HG03354 (cell line): Measurements from ENCODE around the gene PEG3.
"Not testable (repeated sequence)": the region's sequence is repeated elsewhere in the genome, so short reads cannot be mapped to it uniquely, and the experiment has no call there.

Source experiments
- ATAC-seq: cut with Tn5 transposase; IDR thresholded peaks from one replicate; pipeline ENCODE4 v1.9.1; 2021; ENCODE audit warnings: mild to moderate bottlenecking; ENCODE audit not compliant: unreplicated experiment, poor library complexity, severe bottlenecking

PEG3 gene

DNA sequence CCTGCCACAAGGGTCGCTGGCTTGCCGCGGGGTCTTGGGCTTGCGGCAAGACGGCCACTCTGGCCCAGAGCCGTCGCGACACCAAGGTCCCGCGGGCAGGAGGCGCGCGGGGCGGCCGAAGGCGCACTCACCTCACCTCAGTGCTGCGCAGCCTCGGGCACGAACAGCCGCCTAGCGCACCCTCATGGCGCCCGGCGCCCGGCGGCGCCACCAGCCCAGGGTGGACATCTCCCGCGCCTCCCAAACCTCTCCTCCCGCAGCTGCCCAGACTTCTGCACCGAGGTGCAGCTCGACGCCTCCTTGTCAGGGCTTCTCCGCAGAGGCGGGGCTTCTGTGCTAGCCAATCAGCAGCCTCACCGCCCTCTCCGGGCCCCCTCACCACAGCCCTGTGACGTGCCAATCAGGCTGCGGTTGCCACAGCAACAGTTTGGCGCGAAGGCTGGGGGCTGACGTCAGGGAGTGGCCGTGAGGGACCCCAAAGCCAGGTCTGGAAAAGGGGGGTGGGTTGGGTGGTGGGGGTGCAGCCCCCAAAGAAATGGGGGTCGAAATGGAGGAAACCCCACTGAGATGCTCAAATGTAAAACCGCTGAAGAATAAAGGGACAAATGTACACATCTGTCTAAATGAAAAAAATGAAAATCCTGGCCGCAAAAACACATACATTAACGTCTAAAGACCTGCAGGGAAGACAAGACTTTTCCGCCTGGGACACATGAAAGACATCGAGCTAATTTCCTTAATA, at the start of gene PEG3, which contains the start of gene ZIM2:
PEG3 (minus strand) TSS at position 276 of the 742 bp plus-strand sequence. CDS start 16,071 bp downstream, outside the sequence.
ZIM2 (minus strand) TSS at position 276 of the 742 bp plus-strand sequence. CDS start 16,449 bp downstream, outside the sequence.
- no peak for ATAC-seq

DNA sequence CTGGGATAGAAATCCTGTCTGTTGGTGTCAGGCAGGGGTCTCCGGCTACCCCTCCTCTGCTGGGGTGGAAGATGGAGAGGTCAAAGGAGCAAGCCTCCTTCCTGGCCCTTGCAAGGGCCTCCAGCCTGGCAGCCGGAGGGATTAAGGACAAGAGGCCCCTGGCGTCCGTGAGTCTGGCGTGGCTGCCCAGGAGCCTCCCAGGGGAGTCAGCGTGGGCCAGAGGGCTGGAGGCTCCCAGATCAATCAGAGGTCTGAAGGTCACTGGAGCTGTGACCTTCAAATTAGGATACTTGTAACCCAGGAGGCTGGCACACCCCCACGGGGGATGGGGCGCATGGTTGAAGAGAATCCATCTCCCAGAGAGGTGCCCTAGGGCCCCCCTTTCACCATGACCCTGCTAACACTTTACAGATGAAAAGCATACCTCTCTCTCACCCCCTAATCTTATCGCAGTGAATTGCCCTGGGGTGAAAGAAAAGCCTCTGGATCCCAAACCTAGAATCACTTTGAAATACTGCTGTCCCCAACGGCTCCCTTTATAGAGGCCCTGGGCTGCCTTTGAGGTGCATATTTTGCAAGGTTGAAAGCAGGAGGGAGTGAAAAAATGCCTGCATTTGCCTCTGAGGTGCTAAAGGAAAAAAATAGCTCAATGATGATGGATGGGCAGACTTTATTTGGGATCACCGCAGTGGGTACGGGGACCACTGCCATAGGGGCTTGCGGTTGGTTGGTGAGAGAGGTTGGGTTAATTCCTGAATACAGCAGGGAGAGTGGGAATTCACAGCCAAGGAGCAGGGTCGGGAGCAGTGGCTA, 44.9 kb upstream of the PEG3 start:
- no peak for ATAC-seq

DNA sequence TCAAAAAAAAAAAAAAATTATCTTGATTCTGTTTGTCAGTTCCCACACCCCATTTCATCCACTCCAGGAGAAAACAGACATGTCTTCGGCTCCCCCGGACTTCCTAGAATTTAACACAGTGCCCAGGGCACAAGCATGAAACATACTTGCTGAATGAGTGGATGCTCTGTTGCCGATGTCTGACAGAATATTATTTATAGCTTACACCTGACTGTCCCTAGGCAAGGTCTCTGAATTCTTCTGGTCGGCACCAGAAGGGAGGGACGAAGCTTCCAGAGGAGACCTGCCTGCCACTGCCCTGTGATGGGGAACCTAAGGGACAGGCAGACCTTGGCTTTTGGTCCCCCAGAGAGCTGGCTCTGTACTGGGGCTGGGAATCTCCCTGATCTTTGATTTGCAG, 43.9 kb upstream of the PEG3 start:
- no peak for ATAC-seq

DNA sequence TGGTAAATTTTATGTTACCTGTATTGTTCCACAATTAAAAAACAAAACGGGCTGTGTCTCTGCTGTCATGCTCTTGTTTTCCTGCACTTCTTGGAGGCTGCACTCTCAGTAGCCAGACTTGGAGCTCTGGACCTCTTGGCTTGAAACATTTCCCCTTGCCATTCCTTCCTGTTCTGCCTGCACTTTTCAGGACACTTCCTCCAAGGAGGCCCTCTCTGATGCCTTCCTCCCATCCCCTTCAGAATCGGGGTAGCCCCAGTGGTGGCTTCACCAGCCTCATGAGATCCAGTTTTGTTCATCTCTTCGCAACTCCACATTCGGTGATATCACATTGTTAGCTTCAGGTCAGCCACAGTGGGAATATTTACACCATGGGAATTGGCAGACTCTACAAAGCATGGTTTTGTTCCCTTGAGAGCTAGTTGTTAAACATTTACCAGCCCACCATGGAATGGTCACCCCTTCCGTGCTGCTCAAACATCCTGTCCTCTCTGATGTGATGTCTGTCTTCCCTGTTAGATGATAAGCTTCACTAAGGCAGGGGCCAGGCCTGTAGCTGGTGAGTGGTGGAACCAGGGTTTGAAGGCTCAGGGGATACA, 40.2 kb upstream of the PEG3 start:
- no peak for ATAC-seq

DNA sequence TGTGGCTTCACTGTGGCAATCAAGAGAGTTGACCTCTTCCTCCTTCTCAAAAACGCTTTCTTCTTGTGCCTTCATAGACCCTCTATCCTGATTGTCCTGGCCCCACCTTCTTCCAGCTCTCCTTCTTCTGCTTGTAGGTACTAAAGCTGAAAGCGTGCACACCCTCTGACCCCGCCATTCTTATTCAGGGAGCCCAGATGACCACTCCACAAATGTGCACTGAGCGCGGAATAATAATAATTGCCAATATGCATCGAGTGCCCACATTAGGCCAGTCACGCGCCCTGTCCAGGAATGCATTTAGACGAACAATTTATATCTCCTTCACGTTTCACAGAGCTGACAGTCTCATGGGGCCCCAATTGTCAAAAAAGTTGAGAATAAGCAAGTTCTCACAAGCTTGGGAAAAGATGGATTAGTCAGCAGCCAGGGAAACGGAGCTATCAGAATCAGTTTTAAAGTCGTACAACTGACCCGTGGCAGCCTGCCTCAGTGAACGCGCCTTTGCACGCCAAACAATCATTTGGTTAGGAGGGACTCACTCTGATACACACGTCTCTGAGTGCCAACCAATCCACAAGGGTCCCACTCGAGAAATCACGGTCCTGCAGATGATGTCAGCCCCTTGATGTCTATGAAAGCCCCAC, 36.7 kb upstream of the PEG3 start:
- no peak for ATAC-seq

DNA sequence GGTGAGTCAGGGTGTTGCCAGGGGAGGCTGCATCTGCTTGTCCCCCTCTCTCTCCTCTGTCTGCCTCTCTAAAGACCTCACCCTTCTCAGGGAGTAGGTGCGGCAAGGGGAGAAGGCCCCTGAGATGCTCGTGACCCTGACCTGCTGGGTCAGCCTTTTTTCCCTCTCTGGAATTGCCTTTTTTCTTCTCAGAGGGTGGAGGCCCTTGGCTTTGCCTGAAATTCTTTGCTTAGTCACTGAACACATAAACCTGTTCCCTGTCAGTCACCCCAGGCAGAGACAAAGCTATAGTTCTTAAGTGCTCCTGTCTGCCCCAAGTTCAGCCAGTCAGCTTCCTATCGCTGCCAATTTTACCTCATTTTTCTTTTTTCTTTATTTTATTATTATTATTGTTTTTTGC, 35.2 kb upstream of the PEG3 start:
- no peak for ATAC-seq

DNA sequence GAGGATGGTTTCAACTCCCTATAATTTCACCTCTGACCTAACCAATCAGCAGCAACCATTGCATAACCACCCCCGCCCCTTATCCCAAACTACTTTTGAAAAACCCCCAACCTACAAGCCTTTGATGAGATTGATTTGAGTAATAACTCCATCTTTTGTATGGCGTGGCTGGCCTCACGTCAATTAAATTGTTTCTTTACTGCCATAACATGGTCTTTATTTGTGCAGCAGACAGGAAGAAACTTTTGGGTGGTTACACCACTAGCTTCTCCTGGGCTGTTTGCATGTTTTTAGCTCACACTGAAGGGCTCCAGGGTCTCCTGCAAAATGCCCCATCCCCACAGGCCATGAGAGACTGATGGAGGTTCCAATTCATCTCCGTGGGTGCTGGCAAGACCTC, 34.0 kb upstream of the PEG3 start:
- no peak for ATAC-seq

DNA sequence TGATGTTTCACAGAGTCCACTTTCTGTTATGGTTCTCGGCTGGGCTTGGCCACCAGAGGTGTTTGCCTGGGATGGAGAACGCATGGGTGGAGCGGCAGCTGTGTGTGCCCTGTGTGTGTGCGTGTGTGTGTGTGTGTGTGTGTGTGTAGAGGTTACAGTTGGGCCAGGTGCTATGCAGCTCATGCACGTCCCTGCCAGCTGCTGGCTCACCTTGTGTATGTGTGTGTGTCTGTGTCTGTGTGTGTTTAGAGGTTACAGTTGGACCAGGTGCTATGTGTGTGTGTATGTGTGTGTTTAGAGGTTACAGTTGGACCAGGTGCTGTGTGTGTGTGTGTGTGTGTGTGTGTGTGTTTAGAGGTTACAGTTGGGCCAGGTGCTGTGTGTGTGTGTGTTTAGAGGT, 33.0 kb upstream of the PEG3 start:
- no peak for ATAC-seq

DNA sequence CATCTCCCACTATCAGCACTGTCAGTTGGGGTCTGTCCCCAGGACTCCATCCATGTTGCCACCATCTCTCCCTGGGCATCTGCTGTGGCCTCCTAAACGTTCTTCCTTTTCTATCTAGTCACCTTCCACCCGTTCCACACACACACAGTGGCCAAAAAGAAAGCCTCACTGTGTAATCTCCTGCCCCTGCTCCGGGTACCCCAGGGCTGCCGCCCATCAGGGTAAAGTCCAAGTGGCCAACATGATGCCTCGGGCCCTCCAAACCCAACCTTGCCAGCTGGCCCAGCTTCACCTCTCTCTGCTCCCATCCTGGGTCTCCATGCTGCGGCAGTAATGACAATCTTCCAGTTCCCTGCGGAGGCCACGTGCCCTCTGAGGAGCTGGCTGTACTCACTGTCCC, 29.4 kb upstream of the PEG3 start:
- no peak for ATAC-seq

DNA sequence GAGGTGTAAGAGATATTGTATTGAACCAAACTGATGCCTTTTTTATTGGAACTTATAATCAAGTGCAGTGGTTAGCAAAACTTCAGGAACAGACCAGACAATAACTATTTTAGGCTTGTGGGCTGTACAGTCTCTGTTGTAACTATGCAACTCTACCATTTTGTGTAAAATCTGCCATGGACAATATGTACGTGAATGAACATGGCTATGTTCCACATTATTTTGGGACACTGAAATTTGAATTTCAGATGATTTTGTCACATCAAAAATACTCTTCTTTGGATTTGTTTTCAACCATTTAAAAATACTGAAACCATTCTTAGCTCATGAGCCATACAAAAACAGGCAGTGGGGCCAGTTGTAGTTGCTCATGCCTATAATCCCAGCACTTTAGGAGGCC, 27.9 kb upstream of the PEG3 start:
- ATAC-seq = no peak

DNA sequence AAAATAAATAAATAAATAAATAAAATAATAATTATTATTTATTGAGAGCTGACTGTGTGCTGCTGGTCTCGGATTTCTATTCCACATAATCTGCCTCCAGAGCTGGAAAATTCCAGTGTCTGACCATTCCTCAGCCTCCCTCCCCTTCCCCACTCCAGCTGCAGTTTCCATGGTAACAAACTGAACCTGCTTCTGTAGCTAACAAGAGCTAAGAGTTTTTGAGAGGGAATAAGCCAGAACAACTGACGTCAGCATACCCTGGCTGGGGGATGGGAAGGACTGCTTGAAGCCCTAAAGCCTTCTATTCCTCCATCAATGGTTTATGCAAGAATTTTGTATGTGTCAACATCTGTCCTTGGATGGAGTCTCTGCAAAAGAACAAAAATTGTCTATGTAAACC, 26.0 kb upstream of the PEG3 start:
- ATAC-seq = no peak

DNA sequence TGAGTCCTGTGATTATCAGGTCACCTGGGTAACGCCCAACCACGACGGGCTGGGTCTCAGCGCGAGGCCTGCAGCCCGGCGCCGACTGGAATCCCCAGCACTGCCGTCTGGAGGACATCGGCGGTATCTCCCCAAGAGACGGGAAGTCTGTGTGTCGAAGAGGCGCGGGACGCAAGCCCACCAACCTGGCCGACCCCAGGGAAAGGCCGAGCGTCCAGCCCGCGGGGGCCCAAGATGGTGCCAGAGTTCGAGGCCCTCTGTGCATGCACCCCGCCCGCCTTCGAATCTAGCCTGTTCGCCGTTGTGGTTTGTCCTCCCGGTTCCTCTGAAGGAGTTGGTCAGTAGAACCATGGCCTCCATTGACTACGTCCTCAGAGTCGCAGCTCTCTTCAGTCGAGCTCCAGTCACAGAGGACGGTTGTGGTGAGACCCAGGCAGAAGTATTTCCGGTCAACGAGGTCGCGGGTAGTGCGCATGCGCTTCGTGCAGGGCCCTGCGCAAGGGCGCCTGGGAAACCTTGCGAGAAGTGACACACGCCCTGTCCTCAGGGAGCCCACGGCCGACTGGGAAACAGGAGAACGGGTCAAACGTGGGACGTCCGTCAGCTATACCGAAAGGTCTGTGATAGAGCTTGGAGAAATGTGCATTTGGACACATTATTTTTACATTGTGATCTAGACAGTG, 24.1 kb upstream of the PEG3 start:
- ATAC-seq = no peak

DNA sequence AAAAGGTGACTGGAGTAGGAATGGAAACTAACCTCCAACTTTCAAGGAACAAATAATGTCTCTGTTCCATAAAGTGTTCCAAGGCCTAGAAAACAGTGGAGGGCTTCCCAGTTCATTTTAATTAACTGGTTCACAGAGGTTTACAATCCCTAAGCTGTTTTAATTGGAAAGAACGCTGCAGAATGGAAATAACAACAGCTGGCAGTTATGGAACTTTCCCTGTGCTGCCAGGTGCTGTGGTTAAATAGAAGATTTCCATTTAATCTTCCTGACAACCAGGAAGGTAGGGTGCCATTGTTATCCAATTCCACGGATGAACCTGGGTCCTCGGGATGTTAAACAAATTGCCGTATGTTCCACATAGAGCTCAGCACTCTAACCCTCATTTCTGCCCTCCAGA, 22.2 kb upstream of the PEG3 start:
- no peak for ATAC-seq

DNA sequence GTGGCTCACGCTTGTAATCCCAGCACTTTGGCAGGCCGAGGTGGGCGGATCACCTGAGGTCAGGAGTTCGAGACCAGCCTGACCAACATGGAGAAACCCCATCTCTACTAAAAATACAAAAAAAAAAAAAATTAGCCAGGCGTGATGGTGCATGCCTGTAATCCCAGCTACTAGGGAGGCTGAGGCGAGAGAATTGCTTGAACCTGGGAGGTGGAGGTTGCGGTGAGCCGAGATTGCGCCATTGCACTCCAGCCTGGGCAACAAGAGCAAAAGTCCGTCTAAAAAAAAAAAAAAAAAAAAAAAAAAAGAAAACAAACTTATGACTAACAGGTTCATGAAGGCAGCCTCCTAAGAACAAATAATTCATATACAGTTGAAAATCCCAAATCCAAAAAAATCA, 19.9 kb upstream of the PEG3 start:
- ATAC-seq = not testable (repeated sequence)

DNA sequence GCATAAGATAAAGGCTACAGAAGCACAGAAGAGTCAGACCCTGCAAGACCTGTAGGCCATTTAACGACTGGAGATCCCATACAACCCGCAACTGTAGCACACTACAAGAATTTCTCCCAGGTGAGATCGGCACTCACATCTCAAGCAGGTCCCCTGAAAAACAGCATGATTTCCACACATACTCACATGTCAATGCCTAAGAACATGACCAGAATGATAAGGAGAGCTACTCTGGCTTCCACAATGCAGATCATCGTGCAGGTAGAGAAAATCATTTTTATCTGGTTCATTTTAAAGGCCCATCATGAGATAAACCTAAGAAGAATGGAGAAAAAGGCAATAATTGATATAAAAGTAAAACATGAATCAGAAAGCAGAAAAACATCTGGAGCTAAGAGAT, 17.5 kb upstream of the PEG3 start:
- no peak for ATAC-seq

DNA sequence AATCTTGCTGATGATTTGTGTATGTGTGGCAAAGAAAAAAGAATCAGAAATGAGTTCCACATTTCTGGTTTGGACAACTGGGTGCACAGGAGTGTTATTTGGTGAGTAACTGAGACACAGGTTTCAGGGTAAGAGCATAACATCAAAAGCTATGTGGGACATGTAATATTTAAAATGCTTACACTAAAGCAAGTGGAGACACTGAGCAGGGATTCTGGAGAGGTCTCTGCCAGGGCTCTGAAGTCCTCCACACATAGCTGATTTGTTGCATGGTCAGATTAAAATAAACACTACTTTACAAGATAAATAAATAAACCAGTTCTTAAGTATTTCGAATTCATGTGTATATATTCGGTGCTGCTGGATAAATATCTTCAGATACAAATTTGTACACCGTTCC, 16.3 kb upstream of the PEG3 start:
- no peak for ATAC-seq

DNA sequence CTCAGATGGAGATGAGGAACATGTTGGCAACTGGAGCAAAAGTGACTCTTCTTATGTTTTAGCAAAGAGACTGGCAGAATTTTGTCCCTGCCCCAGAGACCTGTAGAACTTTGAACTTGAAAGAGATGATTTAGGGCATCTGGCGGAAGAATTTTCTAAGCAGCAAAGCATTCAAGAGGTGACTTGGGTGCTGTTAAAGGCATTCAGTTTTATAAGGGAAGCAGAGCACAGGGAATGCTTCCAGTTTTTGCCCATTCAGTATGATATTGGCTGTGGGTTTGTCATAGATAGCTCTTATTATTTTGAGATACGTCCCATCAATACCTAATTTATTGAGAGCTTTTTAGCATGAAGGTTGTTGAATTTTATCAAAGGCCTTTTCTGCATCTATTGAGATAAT, 11.8 kb upstream of the PEG3 start:
- not testable (repeated sequence) for ATAC-seq

DNA sequence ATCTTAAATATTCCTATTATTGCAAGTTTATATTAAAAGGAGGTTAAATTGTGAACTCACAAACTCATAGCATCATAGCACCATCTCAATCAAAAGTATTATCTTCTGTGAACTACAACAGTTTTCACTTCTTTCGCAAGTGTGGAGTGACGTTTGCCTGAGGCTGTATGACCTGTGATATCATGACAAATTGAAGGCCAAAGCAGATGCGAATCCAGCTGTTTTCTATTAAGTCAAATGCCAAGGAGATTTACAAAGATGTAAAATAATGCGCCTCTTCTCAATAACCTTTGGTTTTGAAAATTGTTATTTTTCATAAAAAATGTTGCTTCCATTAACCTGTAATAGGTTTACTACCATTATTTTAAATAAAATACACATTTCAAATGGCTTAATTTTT, 7.6 kb upstream of the PEG3 start:
- ATAC-seq = no peak

DNA sequence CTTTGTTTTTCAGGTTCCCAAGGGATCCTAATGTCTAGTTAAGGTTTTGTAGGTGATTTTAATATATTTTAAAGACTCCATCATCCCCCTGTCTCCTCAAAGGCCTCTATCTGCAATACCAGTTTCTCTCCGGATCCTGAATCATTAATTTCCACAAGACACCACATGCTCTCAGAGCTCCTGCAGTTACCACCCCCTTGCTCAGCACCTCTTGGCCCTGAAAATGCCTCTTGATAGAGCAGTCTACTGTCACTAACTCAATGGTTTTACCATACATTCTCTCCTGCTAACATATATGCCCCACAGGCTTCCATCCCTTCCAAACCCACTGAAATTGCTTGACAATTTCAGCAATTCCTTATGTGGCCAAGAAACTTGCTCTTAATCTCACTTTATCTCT, 1.9 kb upstream of the PEG3 start:
- ATAC-seq = no peak

DNA sequence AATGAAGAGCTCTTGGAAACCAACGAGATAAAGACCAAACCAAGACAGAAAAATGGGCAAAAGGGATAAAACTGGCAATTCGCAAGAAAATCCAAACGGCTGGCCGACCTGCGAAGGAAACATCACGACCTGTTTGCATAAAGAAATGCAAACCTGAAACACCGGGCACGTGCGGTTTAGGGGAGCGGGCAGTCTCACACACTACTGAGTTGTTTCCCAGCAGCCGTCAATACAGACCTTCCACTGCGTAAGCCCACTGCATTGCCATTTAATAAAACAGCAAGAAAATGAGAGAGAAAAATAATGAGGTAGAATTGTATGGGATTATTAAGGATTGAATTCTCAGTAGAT, 642 bp upstream of the PEG3 start:
- no peak for ATAC-seq
